ENCODE measurements around the gene ISM2.

- TF ChIP-seq, protein P1, sequence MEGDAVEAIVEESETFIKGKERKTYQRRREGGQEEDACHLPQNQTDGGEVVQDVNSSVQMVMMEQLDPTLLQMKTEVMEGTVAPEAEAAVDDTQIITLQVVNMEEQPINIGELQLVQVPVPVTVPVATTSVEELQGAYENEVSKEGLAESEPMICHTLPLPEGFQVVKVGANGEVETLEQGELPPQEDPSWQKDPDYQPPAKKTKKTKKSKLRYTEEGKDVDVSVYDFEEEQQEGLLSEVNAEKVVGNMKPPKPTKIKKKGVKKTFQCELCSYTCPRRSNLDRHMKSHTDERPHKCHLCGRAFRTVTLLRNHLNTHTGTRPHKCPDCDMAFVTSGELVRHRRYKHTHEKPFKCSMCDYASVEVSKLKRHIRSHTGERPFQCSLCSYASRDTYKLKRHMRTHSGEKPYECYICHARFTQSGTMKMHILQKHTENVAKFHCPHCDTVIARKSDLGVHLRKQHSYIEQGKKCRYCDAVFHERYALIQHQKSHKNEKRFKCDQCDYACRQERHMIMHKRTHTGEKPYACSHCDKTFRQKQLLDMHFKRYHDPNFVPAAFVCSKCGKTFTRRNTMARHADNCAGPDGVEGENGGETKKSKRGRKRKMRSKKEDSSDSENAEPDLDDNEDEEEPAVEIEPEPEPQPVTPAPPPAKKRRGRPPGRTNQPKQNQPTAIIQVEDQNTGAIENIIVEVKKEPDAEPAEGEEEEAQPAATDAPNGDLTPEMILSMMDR (IDR thresholded peaks at IDR 0.05) = no peak
- TF ChIP-seq POLR2A (IDR thresholded peaks at IDR 0.05) = no peak
Measured at GRCh38 chr14:77498984-77499527, 440 bp upstream of the ISM2 start.
